ENCODE results near the gene LDAH. TPM values are rescaled to one million over a fixed set of nuclear protein-coding genes. Genes with fewer than 3 reads are reported as not detected.
A peak's percentile ranks its signal among the peaks of the same experiment; 100 is the strongest.

Gene LDAH
- 30.7 and 47.7 TPM in 2 replicates for total RNA-seq (2014; rRNA removed; shearing (Covaris generic))

DNA sequence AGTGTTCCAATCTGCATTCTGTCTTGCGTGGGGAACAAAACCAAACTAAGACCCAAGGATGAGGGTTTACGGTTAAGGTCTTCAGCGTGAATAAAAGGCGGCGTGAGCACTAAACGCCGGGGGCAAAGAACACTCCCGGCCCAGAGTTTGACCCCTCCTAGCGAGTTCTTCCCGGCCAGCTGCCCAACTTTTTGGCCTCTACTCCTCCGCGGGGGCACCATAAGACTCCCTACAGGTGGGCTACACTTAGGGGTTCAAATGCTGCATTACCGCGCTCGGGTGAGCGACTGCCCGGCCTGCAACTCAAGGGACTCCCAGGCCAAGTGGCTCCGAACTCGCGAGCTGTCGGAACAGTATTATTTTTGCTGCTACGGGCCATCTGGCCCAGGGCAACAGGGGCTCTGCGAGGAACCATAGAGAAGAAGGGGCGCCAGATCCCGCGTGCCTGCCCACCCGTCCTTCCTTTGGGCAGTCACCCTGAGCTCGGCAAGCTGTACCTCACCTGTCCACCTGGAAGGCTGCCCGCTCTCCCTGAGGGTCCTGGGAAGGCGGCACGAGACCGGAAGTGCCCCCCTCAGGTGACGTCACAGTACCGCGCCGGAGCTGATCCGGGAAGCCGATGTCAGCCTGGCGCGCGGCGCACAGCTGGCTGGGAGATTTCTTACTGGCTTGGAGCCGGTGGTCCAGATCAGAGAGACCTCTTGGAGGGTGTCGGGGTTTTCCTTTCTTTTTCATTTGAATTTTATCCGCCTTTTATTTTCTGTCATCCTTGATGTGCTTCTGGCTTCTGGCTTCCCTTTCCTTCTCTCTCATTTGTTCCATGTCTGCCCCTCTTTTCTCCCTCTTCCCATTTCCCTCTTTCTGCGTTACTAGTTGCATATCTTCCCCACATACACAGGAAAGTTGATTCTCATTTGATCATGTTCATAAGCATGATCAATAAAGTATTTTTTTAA lies at the start of gene LDAH:
Gene LDAH (minus strand): TSS at position 567 of the 956 bp plus-strand sequence. CDS start 21,638 bp downstream, outside the sequence.
- peak; percentile 80 for DNase-seq (ENCODE audit: low spot score)
- in situ Hi-C loops (cut with HindIII; ENCODE audit: low sequenced_read_pairs), result no loop called here

DNA sequence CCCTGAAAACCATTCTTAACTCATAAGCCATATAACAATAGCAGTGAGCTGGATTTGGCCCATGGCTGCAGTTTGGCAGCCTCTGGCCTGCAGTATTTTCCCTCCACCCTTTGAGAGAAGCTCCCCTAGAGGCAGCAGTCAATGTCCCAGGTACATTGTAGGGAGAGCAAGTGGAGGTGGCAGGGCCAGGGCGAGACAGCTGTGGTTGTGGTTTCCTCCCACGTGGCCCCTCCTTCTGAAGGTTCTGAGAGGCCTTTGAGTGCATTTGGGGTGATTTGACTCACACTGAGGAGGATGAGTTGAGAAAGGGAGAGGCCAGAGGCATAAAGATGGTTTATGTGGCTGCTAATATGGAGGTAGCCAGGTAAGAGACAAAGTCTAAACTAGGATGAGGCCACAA lies 45.5 kb upstream of the LDAH start:
- DNase-seq (ENCODE audit: low spot score), result no peak
- in situ Hi-C loops (cut with HindIII; ENCODE audit: low sequenced_read_pairs), result no loop called here

DNA sequence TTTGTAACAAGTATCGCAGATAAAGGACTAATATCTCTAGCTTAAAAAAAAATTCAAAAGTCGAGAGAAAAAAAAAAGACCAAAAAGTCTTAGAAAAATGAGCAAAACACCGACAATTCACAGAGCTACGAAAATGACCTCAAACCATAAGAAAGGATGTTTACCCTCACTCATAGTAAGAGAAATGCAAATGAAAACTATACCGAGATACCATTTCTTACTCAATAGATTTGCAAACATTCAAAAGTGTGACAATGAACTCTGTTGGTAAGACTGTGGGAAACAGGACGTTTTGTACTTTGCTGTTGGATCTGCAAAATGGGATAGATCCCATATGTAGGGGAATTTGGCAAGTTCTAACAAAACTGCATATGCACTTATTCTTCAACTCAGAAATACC lies 39.9 kb upstream of the LDAH start:
- in situ Hi-C loops (cut with HindIII; ENCODE audit: low sequenced_read_pairs), result no loop called here
- DNase-seq (ENCODE audit: low spot score), result no peak

DNA sequence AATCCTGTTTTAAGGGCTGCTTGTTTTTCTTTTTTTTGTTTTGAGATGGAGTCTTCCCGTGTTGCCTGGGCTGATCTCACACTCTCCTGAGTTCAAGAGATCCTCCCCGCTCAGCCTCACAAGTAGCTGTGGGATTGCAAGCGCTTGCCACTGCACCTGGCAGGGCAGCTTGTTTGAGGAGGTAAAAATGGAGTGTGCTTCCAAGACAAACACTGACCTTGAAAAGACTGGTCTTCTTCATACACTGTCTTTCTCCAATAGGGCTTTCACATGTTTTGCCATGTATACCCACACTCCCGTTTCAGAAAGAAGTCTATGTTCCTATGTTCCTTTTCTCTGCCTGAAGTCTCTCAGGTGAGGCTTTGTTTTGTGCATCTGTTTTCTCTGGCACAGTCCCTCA lies 32.6 kb upstream of the LDAH start:
- in situ Hi-C loops (cut with HindIII; ENCODE audit: low sequenced_read_pairs), result no loop called here
- DNase-seq (ENCODE audit: low spot score), result no peak

DNA sequence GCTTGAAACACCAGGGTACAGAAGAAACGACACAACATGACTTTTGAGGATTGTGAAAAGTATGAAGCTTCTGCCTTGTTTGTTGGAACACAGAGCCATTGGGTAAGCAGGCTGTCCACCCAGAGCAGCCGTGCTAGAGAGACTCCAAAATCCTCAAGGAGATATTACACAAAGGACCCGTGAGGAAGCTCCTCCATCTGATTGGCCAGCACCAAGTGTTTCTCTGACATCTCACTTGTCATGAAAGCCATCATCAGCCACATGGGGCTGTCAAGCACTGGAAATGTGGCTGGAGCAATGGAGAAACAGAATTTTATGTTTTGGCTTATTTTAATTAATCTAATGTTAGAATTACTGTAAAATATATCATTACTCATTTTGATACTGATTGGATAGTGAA lies 29.8 kb upstream of the LDAH start:
- in situ Hi-C loops (cut with HindIII; ENCODE audit: low sequenced_read_pairs), result no loop called here
- DNase-seq (ENCODE audit: low spot score), result no peak

DNA sequence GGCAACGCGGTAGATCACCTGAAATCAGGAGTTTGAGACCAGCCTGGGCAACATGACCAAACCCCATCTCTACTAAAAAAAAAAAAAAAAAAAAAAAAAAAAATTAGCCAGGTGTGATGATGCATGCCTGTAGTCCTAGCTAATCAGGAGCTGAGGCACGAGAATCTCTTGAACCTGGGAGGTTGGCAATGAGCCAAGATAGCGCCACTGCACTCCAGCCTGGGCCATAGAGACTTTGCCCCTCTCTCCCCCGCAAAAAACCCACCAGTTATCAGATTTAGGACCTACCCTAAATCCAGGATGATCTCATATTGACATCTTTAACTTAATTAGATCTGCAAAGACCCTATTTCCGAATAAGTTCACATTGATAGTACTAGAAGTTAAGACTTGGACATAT lies 29.2 kb upstream of the LDAH start:
- DNase-seq (ENCODE audit: low spot score), result no peak
- in situ Hi-C loops (cut with HindIII; ENCODE audit: low sequenced_read_pairs), result no loop called here

DNA sequence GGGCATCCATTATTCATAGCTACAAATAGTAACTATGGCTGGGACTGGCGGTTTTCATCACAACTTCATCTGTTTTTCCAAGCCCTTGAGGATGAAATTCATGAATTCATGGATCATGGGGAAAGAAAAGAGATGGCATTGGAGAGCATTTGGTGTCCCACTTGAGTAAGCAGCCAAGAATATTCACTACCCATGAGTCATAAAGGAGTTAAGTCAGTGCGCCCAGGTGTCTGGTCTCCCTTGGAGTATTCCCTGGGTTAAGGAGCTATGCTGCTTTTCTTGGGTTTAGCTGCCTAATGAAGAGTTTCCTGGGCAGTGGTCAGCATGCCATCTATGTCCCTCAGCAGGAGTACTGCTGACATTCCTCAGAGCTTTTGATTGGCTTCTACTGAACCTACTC lies 21.3 kb upstream of the LDAH start:
- in situ Hi-C loops (cut with HindIII; ENCODE audit: low sequenced_read_pairs), result no loop called here
- DNase-seq (ENCODE audit: low spot score), result no peak

DNA sequence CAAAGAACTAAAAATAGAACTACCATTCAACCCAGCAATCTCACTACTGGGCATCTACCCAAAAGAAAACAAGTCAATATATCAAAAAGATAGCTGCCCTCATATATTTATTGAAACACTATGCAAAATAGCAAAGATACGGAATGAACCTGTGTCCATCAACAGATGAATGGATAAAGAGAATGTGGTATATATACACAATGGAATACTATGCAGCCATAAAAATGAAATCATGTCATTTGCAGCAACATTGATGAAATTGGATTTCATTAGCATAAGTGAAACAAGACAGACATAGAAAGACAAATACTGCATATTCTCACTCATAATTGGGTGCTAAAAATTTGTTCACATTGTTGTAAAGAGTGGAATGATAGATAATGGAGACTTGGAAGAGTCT lies 16.2 kb upstream of the LDAH start:
- in situ Hi-C loops (cut with HindIII; ENCODE audit: low sequenced_read_pairs), result no loop called here
- DNase-seq (ENCODE audit: low spot score), result no peak

DNA sequence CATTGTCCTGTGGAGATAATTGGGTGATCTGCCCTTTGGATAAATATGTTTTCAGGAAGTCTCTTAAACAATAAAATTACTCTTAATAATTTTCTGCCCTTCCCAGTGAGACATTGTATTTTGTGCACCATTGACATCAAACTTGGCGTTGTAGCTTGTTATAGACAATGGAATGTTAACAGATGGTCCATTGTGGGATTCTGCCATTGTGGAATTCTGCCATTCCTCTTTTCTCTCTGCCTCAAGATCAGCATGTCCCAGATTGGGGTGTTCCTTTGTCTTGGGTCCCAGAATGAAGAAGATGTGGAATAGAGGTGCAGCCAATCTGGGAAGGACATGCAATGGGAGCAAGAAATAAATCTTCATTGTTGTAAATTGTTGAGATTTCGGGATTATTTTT lies 15.1 kb upstream of the LDAH start:
- DNase-seq (ENCODE audit: low spot score), result peak; percentile 93
- in situ Hi-C loops (cut with HindIII; ENCODE audit: low sequenced_read_pairs), result no loop called here

DNA sequence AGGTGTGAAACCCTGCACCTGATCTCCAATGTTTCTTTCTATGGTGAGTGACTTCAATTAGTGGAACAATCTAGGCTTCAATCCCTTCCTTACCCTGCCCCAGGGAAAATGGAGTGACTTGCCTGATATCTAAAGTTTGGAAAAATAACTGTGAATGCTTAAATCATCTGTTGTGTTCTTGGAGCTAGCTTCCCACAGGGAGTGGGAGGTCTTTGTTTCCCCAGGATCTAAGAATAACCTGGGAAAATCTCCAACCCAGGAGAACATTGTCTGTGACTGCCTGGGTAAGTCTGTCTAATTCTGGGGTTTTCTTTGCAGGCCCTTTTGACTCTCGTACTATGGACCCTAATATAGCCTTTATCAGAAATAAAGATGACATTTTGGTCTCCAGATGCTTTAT lies 13.6 kb upstream of the LDAH start:
- in situ Hi-C loops (cut with HindIII; ENCODE audit: low sequenced_read_pairs), result no loop called here
- no peak for DNase-seq (ENCODE audit: low spot score)

DNA sequence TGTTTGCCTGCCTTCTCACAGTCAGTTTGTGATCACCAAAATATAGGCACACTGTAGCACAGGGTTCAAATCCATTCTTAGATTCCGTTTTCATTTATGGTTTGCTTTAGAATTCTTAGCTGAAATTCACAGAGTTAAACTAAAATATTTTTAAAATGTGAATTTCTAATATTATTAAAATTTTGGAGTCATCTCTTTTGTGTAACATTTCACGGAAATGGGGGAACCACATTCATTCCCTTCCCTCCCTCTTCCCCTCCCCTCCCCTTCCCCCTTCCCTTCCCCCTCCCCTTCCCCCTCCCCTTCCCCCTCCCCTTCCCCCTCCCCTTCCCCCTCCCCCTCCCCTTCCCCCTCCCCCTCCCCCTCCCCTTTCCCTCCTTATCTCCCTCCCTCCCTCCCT lies 11.4 kb upstream of the LDAH start:
- DNase-seq (ENCODE audit: low spot score), result no peak
- in situ Hi-C loops (cut with HindIII; ENCODE audit: low sequenced_read_pairs), result no loop called here

DNA sequence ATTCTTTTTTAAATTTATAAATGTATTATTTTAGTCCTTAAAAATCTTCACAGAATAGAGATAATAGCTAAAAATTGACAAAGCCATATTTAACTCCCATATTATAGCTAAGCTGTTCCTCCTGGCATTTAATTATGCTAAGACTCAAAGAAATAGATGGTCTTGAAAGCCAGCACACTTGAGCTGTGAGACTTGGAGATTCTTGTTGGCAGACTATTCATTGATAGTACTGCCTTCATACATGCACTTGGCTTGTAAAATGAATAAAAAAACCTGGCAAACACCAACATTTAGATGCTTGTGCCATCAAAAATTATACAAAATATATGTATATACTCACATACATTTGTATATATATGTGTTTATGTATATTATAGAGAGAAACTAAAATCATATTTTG lies 9.7 kb upstream of the LDAH start:
- in situ Hi-C loops (cut with HindIII; ENCODE audit: low sequenced_read_pairs), result no loop called here
- no peak for DNase-seq (ENCODE audit: low spot score)

DNA sequence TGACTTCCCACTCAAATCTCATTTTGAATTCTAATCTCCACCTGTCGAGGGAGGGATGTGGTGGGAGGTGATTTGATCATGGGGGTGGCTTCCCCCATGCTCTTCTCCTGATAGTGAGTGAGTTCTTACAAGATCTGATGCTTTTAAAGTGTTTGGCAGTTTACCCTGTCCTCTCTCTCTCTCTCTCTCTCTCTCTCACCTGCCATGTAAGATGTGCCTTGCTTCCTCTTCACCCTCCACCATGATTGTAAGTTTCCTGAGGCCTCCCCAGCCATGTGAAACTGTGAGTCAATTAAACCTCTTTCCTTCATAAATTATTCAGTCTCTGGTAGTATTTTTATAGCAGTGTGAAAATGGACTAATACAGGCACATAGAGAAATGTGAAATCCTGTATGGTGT lies 7.0 kb upstream of the LDAH start:
- in situ Hi-C loops (cut with HindIII; ENCODE audit: low sequenced_read_pairs), result no loop called here
- no peak for DNase-seq (ENCODE audit: low spot score)

DNA sequence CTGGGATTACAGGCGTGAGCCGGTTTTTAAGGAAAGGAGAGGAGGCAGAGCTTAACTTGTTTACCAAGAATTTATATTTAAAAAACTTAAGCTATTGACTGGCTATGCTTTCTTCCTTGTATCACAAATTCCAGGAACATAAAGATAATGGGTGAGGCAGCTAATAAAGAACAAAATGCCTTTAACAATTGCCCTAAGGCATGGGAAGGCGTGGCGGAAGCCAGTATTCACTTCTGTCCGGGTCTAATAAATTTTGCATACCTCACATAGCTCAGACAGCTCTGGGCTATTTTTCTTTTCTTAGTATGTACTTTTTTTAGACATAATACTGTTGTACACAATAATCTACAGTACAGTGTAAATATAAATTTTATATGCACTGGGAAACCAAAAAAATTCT lies 1.0 kb upstream of the LDAH start:
- no peak for DNase-seq (ENCODE audit: low spot score)
- in situ Hi-C loops (cut with HindIII; ENCODE audit: low sequenced_read_pairs), result no loop called here

DNA sequence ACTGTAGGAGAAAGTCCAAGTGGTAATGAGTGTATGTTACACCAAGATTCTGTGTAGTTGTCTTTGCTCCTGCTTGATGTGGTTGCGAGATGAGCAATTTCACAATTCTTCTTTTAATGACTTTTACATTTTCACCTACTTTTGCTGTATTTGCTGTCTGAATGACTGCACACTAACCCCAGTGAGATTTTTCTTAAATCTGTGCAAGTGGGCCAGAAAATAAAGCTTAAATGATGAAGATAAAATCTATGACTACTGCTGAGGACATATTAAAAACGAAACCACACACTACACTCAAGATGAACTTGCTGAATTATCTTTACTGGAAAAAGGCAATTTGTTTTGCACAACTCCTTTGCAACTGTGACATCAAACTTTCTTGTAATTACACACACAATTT lies 4.1 kb downstream of the LDAH start:
- DNase-seq (ENCODE audit: low spot score), result no peak
- in situ Hi-C loops (cut with HindIII; ENCODE audit: low sequenced_read_pairs), result no loop called here

DNA sequence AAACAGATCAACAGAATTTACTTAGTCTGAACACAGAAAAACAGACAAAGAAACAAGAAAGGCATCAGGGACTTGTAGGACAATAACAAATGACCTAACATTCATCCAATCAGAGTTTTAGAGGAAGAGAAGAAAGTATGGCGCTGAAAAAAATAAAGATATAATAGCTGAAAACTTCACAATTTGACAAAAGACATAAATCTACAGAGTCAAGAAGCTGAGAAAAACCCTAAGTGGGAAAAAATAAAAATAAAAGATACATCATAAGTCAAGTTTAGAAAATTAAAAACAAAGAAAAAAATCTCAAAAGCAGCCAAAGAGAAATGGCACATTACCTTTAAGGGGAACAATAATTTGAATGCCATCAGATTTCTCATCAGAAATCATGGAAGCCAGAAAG lies 7.7 kb downstream of the LDAH start:
- DNase-seq (ENCODE audit: low spot score), result no peak
- in situ Hi-C loops (cut with HindIII; ENCODE audit: low sequenced_read_pairs), result no loop called here

DNA sequence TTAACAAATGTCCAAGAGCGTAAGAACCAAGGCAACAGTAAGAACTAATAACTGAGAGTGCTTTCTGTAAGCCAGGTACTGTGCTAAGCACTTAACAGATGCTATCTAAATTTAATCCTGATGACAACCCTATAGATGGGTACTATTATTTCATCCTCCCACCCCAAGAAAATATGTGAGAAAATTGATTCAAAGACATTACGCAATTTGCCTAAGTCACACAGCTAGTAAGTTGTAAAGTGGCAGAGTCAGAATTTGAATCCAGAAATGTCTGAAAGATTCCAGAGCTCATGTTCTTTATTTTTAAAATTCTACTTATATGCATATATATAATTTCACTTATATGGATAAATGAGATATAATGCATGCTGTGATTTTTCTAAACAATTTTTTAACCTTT lies 10.1 kb downstream of the LDAH start:
- in situ Hi-C loops (cut with HindIII; ENCODE audit: low sequenced_read_pairs), result no loop called here
- DNase-seq (ENCODE audit: low spot score), result no peak

DNA sequence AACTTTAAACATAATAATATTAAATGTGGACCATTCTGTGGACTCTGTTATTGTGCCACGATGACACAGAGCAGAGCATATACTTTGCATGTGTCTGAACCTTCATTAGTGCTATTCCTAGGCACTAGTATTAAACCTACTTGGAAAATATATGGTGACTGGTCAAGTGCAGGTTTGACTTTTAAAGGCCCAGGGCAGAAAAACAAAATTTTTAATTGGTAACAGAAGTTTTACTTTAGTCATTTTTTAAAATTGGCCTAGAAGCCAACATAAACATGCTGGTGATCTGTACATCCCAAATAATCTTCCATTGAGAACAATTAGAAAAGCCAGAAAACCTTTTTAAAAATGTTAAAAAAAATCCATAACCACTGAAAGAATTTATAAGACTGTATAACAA lies 16.6 kb downstream of the LDAH start:
- in situ Hi-C loops (cut with HindIII; ENCODE audit: low sequenced_read_pairs), result no loop called here

DNA sequence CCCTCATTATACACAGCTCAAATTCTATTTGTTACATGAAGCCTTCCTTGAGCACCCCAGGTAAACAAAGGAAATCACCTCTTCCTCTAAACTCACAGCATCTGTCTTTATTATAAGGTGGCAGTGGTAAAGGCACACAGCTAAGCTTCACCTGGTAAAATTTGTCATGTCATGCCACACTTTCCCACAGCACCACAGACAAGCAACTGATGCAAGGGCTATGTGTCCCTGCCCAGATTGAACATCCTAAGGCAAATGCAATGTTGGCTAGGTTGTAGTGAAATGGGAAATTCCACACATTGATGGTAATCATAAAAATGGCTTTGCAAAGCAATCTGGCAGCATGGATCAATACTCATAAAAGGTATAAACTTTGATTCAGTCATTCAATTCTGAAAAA lies 18.9 kb downstream of the LDAH start:
- no peak for DNase-seq (ENCODE audit: low spot score)
- in situ Hi-C loops (cut with HindIII; ENCODE audit: low sequenced_read_pairs), result no loop called here

More for the DNA sequence above, 16.6 kb downstream of the LDAH start:
- no peak for DNase-seq (ENCODE audit: low spot score)

DNA sequence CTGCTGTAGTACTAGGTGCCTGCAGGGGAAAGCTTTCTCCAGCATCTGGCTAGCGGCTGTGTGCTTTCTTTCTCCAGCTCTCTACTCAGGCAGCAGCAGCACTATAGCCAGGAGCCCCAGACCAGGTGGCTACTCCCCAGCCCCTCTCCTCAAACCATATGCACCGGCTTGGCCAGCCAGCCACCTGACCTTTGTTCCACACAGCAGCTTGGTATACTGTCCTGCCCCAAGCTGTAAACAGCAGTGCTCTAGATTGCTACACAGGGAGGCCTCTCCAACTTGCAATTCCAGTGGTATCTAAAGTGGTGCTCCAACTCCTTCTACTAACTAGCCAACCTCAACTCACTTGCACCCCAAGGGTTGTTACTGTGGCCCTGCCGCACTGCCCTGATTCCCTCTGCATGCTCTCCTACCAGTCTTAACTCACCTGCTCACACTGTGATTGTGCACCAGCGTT lies 19.6 kb downstream of the LDAH start:
- DNase-seq (ENCODE audit: low spot score), result no peak
- in situ Hi-C loops (cut with HindIII; ENCODE audit: low sequenced_read_pairs), result no loop called here

DNA sequence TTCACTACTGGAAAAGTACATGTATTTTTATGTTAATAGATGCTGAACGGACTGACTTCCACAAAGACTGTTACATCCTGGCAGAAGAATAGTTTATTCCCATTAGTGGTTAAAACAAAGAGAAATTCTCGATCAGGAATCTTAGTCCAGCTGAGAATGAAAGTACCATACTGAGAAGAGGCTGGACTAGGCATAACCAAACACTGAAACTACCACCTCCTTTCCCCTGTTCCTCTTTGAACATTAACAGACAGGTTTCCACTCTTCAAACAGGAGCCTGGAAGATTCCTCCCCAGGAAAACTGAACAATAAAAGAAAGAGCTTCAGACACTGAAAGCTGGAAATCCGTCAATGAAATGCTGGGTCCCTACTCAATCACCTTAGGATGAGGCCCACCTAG lies 25.8 kb downstream of the LDAH start:
- in situ Hi-C loops (cut with HindIII; ENCODE audit: low sequenced_read_pairs), result no loop called here
- no peak for DNase-seq (ENCODE audit: low spot score)

Data from G401 (cell line).